HG03025 (cell line): ENCODE results near the gene PIEZO2.

Source experiments
- ATAC-seq: cut with Tn5 transposase; IDR thresholded peaks from one replicate; pipeline ENCODE4 v1.9.1; 2021; ENCODE audit warnings: mild to moderate bottlenecking, moderate library complexity; ENCODE audit not compliant: unreplicated experiment, low FRiP score

The PIEZO2 gene

DNA sequence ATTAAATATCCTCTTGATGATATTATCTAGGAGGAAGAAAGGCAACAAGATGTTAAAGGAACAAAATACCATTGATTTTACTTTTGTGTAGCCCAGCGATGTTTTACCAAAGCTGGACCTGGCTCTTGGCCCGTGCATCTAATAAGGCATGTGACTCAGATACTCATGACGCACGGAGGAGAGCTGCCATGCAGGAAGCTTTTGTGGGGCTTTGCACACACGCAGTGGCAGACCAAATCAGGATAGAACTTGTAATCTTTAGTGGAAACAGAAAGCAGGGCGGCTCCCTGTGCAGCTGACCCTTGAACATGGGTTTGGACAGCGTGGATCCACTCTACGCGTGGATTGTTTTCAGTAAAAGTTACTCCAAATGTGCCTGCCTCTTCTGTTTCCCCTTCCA, 433.6 kb downstream of the PIEZO2 start:
- no peak for ATAC-seq

GRCh38 chr18:10713409-10713808, 436.0 kb downstream of the PIEZO2 start:
- no peak for ATAC-seq

GRCh38 chr18:10707294-10707693, 442.1 kb downstream of the PIEZO2 start:
- no peak for ATAC-seq

GRCh38 chr18:10705786-10706185, 443.6 kb downstream of the PIEZO2 start:
- ATAC-seq, result no peak

DNA sequence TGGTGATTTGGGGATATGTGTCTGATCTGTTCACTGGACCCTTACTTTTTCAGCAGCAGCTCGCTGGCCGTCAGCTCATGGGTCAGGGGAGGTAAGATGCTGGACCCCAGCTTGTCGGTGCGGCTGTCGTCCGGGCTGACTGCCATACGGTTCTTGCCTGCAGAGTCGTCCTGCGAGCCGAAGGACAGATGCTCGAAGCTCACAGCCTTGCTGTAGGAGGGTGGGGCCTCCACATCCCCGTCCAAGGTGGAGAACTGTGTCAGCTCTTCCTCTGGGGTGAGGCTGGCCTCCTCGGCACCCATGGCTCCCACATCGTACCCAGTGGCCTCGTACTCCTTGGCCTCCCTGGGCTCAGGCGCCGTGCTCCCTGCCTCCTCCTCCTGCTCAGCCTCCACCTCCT, 444.1 kb downstream of the PIEZO2 start:
- ATAC-seq, result no peak

GRCh38 chr18:10702206-10702605, 447.2 kb downstream of the PIEZO2 start:
- no peak for ATAC-seq

- ATAC-seq, result no peak
Observed at GRCh38 chr18:10690366-10690765, 459.0 kb downstream of the PIEZO2 start.

DNA sequence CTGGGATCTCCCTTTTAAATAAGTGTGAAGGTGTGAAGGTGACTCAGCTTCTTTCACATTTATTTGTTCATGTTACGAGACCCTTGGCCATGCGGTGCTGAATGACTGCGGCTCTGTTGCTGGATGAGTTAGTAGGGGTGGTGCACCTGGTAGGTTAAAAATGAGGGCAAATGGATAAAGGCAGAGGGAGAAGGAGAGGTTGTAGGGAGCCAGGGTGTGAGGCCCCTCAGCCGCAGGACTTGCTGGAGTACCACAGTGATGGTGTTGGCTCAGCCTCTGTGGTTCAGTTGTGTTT, 459.4 kb downstream of the PIEZO2 start:
- no peak for ATAC-seq

DNA sequence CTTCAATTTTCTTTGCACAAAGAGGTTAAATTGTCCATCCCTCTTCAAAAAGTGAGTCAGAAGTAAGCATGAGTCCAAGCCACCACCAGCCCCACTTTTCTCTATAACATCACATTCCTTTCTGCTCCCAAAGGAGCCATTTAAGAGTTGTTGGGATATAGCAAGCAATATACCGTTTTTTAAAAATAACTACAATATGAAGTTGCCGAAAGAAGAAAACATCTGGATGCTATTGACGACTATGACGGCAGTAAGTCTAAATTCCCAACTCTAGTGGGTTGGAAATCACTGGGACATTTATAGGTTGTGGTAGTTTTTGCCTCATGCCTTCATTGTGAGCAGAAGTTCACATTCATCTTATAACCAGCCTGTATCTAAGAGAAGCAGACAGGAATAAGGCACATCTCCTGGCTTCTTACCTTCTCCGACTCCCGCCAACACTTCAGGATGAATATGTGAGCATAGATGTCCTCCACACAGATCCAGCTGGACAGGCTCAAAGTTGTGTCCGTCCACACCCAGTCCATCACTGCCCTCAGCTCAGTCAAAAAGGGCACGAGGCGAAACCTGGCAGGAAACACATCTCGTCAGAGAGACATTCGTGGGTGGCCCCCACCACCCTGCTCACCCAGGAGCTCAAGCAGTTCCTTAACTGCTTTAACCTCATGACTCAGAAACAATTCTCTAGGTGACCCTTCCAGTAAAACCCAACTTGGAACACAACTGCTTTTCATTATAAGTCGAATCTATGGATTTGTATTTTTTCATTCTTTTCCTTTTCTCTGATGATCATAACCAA, 459.9 kb downstream of the PIEZO2 start:
- no peak for ATAC-seq

- ATAC-seq, result no peak
Observed at GRCh38 chr18:10688766-10689165, 460.6 kb downstream of the PIEZO2 start.

DNA sequence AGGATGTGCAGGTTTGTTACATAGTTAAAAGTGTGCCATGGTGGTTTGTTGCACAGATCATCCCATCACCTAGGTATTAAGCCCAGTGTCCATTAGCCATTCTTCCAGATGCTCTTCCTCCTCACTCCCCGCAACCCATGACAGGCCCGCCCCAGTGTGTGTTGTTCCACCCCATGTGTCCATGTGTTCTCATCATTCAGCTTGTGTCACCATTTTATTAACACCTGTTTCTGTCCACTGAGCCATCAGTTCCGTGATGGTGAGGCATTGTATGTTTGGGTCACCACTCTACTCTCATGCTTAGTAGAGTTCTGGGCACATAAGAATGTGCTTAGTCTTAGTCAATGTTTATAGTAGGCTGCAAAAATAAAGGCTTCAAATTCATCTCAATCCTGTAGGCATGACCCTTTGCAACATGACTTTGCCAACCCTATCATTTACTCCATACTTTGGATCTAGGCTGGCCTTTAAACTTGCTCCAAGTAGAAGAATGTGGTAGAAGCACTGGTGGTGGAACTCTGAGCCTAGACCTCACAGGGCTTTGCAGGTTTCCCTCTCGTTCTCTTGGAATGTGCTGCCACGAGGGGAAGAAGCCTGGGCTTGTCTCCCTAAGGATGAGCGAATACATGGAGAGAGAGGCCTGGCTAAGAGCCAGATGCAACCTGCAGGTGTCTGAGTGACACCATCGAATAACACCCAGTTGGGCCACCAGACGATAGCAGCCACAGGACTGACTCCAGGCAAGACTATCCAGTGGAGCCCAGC, 462.0 kb downstream of the PIEZO2 start:
- no peak for ATAC-seq

DNA sequence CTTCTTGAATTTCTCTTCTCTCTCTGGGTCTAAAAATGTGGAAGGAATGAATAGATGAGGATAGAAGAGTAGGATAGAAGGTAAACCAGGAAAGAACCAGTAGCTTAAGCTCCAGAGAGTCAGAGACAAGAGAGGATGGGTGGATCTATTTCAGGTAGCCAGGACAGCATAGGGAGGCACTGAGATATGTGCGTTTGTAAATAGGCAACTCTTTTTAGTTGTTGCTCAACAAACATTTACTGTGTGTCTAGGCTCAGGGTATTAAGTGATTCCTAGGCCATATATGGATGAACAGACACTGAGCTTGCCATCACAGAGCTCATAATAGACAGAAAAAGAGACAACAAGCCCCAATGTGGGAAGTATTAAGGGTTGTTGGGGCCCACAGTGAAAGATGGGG, 463.1 kb downstream of the PIEZO2 start:
- ATAC-seq, result no peak

DNA sequence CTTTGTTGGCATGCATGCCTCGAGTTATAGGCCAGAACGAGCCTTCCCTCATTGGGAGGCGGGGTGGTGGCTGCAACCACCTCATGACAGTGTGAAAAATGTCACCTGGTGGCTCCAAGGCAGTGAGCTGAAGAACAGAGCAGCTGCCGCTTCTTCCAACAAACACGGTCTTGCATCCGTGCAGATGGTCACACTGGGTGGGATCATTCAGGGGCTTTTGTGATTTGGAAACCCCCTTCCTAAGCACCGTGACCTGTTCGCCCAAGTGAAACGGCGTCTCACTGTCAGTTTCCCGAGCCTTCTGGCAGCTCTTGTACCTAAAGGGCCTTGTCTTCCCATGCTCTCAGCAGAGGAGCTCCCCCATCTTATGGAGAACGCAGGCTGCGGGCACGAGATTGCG, 463.9 kb downstream of the PIEZO2 start:
- ATAC-seq, result no peak

DNA sequence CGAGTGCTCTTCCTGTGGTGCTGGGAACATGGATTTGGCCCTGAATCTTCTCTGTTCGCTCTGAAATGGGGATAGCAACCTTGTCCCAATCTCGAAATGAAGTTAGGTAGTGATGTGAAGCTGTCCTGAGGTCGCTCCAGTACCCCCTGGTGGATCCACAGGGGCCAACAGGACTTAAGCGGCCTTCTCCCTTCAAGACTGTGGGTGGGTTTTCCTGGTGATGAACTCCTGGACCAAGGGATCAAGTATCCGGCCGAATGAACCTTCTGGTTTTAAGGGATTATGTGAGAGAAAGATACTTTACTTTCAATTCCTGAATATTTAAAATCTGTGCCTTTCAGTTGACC, 467.0 kb downstream of the PIEZO2 start:
- no peak for ATAC-seq

DNA sequence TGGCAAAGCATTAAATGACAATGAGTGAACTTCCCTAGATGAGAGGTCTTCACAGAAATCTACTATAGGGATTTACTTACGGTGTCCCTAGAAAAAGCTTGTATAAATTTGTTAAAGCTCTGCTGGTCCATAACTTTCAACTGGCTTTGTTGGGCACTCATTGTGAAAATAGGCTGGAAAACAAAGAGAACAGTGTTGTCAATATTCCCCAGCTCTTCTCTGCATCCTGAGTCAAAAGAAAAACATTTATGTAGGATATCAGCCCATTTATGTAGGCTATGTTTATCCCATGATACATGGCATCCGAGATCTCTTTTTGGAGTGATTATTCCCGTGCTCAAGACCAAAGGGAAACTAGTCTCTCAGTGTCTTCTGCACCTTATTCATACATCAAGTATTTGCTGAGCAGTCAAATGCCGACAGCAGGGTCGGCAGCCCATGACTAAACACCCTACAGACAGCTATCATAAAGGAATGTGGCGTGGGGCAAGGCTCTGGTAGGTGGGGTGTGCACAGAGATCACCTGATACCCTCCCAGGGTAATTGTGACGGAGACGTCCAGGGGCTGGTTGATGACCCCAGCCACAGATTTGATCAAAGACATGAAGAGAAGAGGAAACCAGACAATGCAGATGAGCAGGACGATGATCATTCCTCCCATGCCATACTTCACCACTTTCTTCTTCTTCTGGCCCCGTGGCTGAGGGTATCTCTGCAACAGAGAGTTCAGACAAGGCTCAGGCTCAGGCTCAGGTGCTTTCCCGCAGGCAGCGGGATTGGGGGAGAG, 467.6 kb downstream of the PIEZO2 start:
- no peak for ATAC-seq

GRCh38 chr18:10680271-10680596, 469.1 kb downstream of the PIEZO2 start:
- ATAC-seq, result no peak

GRCh38 chr18:10679557-10680270, 469.7 kb downstream of the PIEZO2 start:
- ATAC-seq, result no peak

DNA sequence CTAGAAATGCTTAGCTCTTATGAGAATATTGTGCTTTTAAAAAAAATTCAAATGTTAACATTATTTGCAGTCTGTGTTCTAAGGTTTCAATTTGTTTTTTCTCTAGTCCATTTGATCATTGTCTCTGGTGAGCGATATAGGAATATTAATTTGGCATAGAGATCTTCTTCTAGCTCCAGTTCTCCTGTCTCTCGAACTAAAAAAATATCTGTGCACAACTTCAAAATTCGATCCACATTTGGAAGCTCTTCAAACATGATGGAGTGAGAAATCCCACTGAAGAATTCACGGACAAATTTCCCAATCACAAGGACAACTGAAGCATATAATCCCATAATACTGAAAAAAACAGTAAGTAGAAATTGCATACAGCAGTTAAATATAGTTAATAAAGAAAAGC, 477.9 kb downstream of the PIEZO2 start:
- no peak for ATAC-seq

DNA sequence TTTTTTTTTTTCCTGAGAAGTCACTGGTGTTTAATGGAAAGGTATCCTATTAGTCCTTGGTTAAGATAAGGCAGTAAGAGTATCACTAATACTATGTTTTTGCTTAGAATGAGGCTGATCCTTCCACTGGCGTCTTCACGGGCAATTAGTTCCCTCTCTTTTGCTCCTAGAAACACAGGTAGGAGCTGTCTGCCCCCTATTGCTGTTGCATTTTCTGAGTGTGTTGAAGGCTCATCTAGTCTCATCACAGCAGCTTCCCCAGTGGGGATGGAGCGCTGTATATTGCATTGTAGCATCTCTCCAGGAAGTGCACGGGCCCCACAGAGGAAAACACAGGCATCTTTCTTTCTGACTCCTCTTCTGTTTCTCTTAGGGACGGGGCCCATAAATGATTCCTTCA, 478.5 kb downstream of the PIEZO2 start:
- ATAC-seq, result no peak

- no peak for ATAC-seq
Observed at GRCh38 chr18:10669441-10670100, 479.8 kb downstream of the PIEZO2 start.

DNA sequence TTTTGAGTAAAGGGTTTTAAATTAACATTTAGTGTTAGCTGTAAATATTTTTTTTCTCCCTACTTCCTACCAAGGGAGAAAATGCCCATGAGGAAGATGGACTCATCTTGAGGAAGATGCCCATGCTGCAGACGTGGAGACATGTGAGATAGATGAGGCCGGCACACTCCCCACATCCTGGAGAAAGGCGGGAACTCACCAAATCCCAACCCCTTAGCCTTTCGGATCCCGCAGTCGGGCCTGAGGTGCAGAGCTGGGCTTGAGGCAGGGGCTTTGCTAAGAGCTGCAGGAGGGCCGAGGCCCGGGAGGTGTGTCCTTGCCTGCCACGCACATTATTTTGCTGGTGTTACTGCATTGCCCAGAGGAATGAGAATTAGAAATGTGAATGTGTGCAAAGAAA, 485.6 kb downstream of the PIEZO2 start:
- ATAC-seq, result no peak
